ENCODE data around the gene PHYHD1. TPM values are rescaled to one million over a fixed set of nuclear protein-coding genes. Genes with fewer than 3 reads are reported as not detected.
A peak's percentile ranks its signal among the peaks of the same experiment; 100 is the strongest.

The PHYHD1 gene
- total and polyA plus RNA-seq, 2 of the 13 experiments (the other 11 are each of a cell fraction or from before 2014, with no cell fraction given), result 10.6 to 25.3 TPM

DNA sequence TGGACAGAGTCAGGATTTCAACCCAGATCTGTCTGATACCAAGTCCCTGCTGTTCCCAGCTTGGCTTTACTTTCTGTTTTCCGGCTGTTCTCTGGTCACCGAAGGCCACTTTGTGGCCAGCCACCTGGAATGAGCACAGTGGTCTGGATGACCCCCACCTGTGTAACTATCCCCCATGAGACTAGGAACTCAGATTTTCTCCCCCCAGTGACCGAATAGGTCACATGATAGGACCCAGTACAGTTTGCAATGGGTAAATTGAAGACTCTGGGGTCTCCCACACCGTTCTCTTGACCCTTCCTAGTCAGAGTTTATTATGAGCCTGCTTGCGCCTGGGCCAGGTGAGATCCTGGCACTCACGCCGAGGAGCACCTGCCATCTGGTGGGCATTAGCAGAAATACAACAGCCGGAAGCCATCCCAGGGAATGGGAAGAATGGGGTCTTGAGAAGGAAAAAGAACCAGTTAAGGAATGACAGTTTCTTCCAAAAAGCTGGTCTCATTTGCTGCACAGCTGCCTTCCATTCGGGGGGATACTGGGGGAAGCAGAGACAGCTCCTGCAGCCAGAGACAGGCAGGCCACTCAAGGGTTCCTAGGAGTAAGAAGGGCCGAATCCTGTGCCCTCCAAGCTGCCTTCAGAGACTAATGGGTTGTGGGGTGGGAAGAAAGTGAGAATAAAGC is 7.1 kb downstream of the PHYHD1 start (continued):
- TF ChIP-seq, protein P1, sequence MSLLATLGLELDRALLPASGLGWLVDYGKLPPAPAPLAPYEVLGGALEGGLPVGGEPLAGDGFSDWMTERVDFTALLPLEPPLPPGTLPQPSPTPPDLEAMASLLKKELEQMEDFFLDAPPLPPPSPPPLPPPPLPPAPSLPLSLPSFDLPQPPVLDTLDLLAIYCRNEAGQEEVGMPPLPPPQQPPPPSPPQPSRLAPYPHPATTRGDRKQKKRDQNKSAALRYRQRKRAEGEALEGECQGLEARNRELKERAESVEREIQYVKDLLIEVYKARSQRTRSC (CRISPR knock-in tag; IDR thresholded peaks at IDR 0.05; ENCODE audit: low read depth), result no peak
- TF ChIP-seq, protein P2, sequence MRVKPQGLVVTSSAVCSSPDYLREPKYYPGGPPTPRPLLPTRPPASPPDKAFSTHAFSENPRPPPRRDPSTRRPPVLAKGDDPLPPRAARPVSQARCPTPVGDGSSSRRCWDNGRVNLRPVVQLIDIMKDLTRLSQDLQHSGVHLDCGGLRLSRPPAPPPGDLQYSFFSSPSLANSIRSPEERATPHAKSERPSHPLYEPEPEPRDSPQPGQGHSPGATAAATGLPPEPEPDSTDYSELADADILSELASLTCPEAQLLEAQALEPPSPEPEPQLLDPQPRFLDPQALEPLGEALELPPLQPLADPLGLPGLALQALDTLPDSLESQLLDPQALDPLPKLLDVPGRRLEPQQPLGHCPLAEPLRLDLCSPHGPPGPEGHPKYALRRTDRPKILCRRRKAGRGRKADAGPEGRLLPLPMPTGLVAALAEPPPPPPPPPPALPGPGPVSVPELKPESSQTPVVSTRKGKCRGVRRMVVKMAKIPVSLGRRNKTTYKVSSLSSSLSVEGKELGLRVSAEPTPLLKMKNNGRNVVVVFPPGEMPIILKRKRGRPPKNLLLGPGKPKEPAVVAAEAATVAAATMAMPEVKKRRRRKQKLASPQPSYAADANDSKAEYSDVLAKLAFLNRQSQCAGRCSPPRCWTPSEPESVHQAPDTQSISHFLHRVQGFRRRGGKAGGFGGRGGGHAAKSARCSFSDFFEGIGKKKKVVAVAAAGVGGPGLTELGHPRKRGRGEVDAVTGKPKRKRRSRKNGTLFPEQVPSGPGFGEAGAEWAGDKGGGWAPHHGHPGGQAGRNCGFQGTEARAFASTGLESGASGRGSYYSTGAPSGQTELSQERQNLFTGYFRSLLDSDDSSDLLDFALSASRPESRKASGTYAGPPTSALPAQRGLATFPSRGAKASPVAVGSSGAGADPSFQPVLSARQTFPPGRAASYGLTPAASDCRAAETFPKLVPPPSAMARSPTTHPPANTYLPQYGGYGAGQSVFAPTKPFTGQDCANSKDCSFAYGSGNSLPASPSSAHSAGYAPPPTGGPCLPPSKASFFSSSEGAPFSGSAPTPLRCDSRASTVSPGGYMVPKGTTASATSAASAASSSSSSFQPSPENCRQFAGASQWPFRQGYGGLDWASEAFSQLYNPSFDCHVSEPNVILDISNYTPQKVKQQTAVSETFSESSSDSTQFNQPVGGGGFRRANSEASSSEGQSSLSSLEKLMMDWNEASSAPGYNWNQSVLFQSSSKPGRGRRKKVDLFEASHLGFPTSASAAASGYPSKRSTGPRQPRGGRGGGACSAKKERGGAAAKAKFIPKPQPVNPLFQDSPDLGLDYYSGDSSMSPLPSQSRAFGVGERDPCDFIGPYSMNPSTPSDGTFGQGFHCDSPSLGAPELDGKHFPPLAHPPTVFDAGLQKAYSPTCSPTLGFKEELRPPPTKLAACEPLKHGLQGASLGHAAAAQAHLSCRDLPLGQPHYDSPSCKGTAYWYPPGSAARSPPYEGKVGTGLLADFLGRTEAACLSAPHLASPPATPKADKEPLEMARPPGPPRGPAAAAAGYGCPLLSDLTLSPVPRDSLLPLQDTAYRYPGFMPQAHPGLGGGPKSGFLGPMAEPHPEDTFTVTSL (CRISPR knock-in tag; IDR thresholded peaks at IDR 0.05; ENCODE audit: borderline replicate concordance), result no peak
- TF ChIP-seq ZFX (CRISPR knock-in tag; IDR thresholded peaks at IDR 0.05; ENCODE audit: low read depth), result peak; percentile 47; the same call in 1 of the 2 replicates
- no peak for TF ChIP-seq DNMT3B (CRISPR knock-in tag; conservative IDR thresholded peaks at IDR 0.05)
- no peak for TF ChIP-seq ZFP36L2 (CRISPR knock-in tag; IDR thresholded peaks at IDR 0.05)
- TF ChIP-seq, protein P3, sequence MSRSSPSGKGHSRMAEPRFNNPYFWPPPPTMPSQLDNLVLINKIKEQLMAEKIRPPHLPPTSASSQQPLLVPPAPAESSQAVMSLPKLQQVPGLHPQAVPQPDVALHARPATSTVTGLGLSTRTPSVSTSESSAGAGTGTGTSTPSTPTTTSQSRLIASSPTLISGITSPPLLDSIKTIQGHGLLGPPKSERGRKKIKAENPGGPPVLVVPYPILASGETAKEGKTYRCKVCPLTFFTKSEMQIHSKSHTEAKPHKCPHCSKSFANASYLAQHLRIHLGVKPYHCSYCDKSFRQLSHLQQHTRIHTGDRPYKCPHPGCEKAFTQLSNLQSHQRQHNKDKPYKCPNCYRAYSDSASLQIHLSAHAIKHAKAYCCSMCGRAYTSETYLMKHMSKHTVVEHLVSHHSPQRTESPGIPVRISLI (CRISPR knock-in tag; IDR thresholded peaks at IDR 0.05; ENCODE audit: borderline replicate concordance), result no peak
- TF ChIP-seq DPF2 (CRISPR knock-in tag; IDR thresholded peaks at IDR 0.05; ENCODE audit: borderline replicate concordance, low read depth), result no peak
- TF ChIP-seq SP1 (IDR thresholded peaks at IDR 0.05), result no peak
- TF ChIP-seq SP1 (CRISPR knock-in tag; IDR thresholded peaks at IDR 0.05), result no peak
- TF ChIP-seq JUNB (CRISPR knock-in tag; IDR thresholded peaks at IDR 0.05; ENCODE audit: borderline replicate concordance), result no peak
- TF ChIP-seq, protein P4, sequence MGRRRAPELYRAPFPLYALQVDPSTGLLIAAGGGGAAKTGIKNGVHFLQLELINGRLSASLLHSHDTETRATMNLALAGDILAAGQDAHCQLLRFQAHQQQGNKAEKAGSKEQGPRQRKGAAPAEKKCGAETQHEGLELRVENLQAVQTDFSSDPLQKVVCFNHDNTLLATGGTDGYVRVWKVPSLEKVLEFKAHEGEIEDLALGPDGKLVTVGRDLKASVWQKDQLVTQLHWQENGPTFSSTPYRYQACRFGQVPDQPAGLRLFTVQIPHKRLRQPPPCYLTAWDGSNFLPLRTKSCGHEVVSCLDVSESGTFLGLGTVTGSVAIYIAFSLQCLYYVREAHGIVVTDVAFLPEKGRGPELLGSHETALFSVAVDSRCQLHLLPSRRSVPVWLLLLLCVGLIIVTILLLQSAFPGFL (CRISPR knock-in tag; IDR thresholded peaks at IDR 0.05), result no peak
- TF ChIP-seq, protein P5, sequence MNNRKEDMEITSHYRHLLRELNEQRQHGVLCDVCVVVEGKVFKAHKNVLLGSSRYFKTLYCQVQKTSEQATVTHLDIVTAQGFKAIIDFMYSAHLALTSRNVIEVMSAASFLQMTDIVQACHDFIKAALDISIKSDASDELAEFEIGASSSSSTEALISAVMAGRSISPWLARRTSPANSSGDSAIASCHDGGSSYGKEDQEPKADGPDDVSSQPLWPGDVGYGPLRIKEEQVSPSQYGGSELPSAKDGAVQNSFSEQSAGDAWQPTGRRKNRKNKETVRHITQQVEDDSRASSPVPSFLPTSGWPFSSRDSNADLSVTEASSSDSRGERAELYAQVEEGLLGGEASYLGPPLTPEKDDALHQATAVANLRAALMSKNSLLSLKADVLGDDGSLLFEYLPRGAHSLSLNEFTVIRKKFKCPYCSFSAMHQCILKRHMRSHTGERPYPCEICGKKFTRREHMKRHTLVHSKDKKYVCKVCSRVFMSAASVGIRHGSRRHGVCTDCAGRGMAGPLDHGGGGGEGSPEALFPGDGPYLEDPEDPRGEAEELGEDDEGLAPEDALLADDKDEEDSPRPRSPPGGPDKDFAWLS (CRISPR knock-in tag; IDR thresholded peaks at IDR 0.05; ENCODE audit: borderline replicate concordance), result no peak
- TF ChIP-seq, protein P6, sequence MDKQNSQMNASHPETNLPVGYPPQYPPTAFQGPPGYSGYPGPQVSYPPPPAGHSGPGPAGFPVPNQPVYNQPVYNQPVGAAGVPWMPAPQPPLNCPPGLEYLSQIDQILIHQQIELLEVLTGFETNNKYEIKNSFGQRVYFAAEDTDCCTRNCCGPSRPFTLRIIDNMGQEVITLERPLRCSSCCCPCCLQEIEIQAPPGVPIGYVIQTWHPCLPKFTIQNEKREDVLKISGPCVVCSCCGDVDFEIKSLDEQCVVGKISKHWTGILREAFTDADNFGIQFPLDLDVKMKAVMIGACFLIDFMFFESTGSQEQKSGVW (CRISPR knock-in tag; IDR thresholded peaks at IDR 0.05; ENCODE audit: borderline replicate concordance), result no peak
- TF ChIP-seq ADNP (CRISPR knock-in tag; IDR thresholded peaks at IDR 0.05), result no peak
- TF ChIP-seq, protein P7, sequence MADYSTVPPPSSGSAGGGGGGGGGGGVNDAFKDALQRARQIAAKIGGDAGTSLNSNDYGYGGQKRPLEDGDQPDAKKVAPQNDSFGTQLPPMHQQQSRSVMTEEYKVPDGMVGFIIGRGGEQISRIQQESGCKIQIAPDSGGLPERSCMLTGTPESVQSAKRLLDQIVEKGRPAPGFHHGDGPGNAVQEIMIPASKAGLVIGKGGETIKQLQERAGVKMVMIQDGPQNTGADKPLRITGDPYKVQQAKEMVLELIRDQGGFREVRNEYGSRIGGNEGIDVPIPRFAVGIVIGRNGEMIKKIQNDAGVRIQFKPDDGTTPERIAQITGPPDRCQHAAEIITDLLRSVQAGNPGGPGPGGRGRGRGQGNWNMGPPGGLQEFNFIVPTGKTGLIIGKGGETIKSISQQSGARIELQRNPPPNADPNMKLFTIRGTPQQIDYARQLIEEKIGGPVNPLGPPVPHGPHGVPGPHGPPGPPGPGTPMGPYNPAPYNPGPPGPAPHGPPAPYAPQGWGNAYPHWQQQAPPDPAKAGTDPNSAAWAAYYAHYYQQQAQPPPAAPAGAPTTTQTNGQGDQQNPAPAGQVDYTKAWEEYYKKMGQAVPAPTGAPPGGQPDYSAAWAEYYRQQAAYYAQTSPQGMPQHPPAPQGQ (CRISPR knock-in tag; IDR thresholded peaks at IDR 0.05; ENCODE audit: borderline replicate concordance), result no peak
